ENCODE measurements around the gene BORCS8. TPM values are rescaled to one million over a fixed set of nuclear protein-coding genes. Genes with fewer than 3 reads are reported as not detected.

Gene BORCS8
- total and polyA plus RNA-seq, 2 of the 13 experiments (the other 11 are each of a cell fraction or from before 2014, with no cell fraction given): 9.6 to 13.3 TPM

DNA sequence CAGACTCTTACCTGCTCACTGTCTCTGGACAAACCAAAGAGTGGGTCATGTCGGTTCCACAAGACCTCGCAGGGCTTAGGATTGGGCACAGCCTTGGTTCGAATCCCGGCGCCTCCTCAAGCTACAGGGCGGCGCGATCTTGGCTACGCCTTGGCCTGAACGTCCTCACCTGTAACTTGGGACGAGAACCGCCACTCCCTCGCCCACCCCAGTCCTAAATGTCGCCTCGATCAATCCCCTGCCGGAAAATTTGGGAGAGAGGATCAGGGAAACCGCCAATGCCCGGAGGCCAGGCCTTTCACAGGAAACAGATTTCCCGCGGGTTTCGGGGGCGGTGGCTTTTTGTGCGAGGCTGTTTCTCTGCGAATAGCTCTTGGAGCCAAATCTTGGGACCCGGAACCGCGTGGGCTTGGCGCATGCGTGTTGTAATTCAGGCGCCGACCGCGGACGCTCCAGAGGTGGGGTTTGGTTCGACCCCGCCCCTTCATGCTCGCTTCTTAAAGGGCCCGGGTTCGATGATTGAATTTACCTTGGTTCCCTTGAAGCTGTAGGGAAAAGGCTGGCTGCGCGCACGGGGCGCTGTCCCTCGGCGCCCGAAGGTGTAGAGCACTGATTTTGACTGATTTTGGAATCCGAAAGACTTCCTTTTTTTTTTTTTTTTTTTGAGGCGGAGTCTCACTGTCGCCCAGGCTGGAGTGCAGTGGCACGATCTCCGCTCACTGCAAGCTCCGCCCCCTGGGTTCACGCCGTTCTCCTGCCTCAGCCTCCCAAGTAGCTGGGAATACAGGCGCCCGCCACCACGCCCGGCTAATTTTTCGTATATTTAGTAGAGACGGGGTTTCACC lies 11.3 kb upstream of the BORCS8 start, which contains the start of gene NR2C2AP (continued):
- TF ChIP-seq ZFAT (CRISPR knock-in tag; conservative IDR thresholded peaks at IDR 0.05) (no peak), ZSCAN20 (CRISPR knock-in tag; IDR thresholded peaks at IDR 0.05; ENCODE audit: borderline replicate concordance) (0 out of 2 replicates have a peak, but pooled peaks have one; percentile 46), ZBTB7A (CRISPR knock-in tag; IDR thresholded peaks at IDR 0.05) (no peak), ZC3H4 (CRISPR knock-in tag; IDR thresholded peaks at IDR 0.05; ENCODE audit: borderline replicate concordance) (no peak), ZNF629 (CRISPR knock-in tag; conservative IDR thresholded peaks at IDR 0.05) (0 out of 2 replicates have a peak, but pooled peaks have one; percentile 8), ZNF251 (CRISPR knock-in tag; IDR thresholded peaks at IDR 0.05) (no peak), ZSCAN9 (CRISPR knock-in tag; IDR thresholded peaks at IDR 0.05; ENCODE audit: borderline replicate concordance) (no peak), CBX2 (IDR thresholded peaks at IDR 0.05; ENCODE audit: low read depth, low read length) (no peak), CBX2 (CRISPR knock-in tag; IDR thresholded peaks at IDR 0.05; ENCODE audit: low read depth) (no peak), ZSCAN5A (CRISPR knock-in tag; IDR thresholded peaks at IDR 0.05; ENCODE audit: borderline replicate concordance) (peak; percentile 70; the same call in 1 of the 2 replicates), ZNF574 (CRISPR knock-in tag; IDR thresholded peaks at IDR 0.05) (peak; percentile 43; the same call in 1 of the 2 replicates), NR2C2 (CRISPR knock-in tag; IDR thresholded peaks at IDR 0.05; ENCODE audit: borderline replicate concordance) (no peak), NFIC (IDR thresholded peaks at IDR 0.05; ENCODE audit: low read length) (no peak), ZNF850 (CRISPR knock-in tag; conservative IDR thresholded peaks at IDR 0.05) (no peak), ZNF382 (CRISPR knock-in tag; IDR thresholded peaks at IDR 0.05; ENCODE audit: borderline replicate concordance) (no peak), PAX8 (CRISPR knock-in tag; IDR thresholded peaks at IDR 0.05; ENCODE audit: borderline replicate concordance) (no peak), GABPA (IDR thresholded peaks at IDR 0.05; ENCODE audit: low read depth, low read length) (no peak; the same call in 1 of the 2 replicates), GABPA (CRISPR knock-in tag; IDR thresholded peaks at IDR 0.05; ENCODE audit: low read depth) (peak; percentile 51), GTF2F1 (IDR thresholded peaks at IDR 0.05; ENCODE audit: low read length) (no peak)
- TF ChIP-seq, protein P1, sequence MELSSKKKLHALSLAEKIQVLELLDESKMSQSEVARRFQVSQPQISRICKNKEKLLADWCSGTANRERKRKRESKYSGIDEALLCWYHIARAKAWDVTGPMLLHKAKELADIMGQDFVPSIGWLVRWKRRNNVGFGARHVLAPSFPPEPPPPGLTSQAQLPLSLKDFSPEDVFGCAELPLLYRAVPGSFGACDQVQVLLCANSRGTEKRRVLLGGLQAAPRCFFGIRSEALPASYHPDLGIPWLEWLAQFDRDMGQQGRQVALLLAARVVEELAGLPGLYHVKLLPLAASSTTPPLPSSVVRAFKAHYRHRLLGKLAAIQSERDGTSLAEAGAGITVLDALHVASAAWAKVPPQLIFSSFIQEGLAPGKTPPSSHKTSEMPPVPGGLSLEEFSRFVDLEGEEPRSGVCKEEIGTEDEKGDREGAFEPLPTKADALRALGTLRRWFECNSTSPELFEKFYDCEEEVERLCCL (CRISPR knock-in tag; IDR thresholded peaks at IDR 0.05; ENCODE audit: borderline replicate concordance): no peak
- TF ChIP-seq, protein P2, sequence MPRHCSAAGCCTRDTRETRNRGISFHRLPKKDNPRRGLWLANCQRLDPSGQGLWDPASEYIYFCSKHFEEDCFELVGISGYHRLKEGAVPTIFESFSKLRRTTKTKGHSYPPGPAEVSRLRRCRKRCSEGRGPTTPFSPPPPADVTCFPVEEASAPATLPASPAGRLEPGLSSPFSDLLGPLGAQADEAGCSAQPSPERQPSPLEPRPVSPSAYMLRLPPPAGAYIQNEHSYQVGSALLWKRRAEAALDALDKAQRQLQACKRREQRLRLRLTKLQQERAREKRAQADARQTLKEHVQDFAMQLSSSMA (CRISPR knock-in tag; IDR thresholded peaks at IDR 0.05): no peak
- TF ChIP-seq, protein P3, sequence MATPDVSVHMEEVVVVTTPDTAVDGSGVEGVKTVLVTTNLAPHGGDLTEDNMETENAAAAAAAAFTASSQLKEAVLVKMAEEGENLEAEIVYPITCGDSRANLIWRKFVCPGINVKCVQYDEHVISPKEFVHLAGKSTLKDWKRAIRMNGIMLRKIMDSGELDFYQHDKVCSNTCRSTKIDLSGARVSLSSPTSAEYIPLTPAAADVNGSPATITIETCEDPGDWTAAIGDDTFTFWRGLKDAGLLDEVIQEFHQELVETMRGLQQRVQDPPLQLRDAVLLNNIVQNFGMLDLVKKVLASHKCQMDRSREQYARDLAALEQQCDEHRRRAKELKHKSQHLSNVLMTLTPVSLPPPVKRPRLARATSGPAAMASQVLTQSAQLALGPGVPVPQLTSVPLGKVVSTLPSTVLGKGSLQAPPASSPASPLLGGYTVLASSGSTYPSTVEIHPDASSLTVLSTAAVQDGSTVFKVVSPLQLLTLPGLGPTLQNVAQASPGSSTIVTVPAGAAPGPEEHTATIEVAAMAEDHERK (CRISPR knock-in tag; IDR thresholded peaks at IDR 0.05; ENCODE audit: low read depth): no peak
